Measurements from ENCODE around the gene POLG. TPM values are rescaled to one million over a fixed set of nuclear protein-coding genes. Genes with fewer than 3 reads are reported as not detected.

POLG gene
- total RNA-seq, 1 experiment from 2014 or later, result 60.3 TPM

GRCh38 chr15:89301304-89302089 is 33.1 kb downstream of the POLG start:
- no peak overlapping the region for H3K23ac ChIP-seq (ENCODE audit: insufficient read length, low read depth, low read length)
- no peaks in the 10 kb centered on the region for H3K27me3 Mint-ChIP-seq (ENCODE audit: low read depth)
- no peak overlapping the region for H3K56ac ChIP-seq (ENCODE audit: insufficient read length, low read depth, low read length)
- H3K4me2 ChIP-seq (ENCODE audit: insufficient read depth, insufficient read length, low read length), result no peak overlapping the region
- H3K4me1 ChIP-seq (ENCODE audit: insufficient read depth, low read length), result no peaks in the 10 kb centered on the region
- no peak for DNase-seq
- no peak overlapping the region for H4K8ac ChIP-seq (replicated peaks; ENCODE audit: insufficient read length, low read depth, low read length)
- H2BK120ac ChIP-seq (ENCODE audit: low read depth, low read length, poor library complexity, severe bottlenecking), result no peak overlapping the region
- H2BK15ac ChIP-seq (ENCODE audit: low read depth, low read length), result no peak overlapping the region
- no peaks in the 10 kb centered on the region for H3K23me2 ChIP-seq (ENCODE audit: insufficient read length, low read depth, low read length, poor library complexity, severe bottlenecking)
- TF ChIP-seq, protein P1, sequence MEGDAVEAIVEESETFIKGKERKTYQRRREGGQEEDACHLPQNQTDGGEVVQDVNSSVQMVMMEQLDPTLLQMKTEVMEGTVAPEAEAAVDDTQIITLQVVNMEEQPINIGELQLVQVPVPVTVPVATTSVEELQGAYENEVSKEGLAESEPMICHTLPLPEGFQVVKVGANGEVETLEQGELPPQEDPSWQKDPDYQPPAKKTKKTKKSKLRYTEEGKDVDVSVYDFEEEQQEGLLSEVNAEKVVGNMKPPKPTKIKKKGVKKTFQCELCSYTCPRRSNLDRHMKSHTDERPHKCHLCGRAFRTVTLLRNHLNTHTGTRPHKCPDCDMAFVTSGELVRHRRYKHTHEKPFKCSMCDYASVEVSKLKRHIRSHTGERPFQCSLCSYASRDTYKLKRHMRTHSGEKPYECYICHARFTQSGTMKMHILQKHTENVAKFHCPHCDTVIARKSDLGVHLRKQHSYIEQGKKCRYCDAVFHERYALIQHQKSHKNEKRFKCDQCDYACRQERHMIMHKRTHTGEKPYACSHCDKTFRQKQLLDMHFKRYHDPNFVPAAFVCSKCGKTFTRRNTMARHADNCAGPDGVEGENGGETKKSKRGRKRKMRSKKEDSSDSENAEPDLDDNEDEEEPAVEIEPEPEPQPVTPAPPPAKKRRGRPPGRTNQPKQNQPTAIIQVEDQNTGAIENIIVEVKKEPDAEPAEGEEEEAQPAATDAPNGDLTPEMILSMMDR (conservative IDR thresholded peaks at IDR 0.05), result no peak
- WGBS (ENCODE audit: extremely low coverage, insufficient read length, low lambda C conversion rate), result no CpG with 5 or more reads among the region's 5 CpGs
- H3T11ph ChIP-seq (ENCODE audit: low read length), result no peak overlapping the region
- H3K79me1 ChIP-seq (ENCODE audit: insufficient read depth, low read depth, low read length, poor library complexity, severe bottlenecking), result no peaks in the 10 kb centered on the region
- H4K5ac ChIP-seq (ENCODE audit: insufficient read length, low read depth, low read length), result no peak overlapping the region
- H3K36me3 Mint-ChIP-seq (ENCODE audit: insufficient read depth in 1 of 3, low read depth in 3 of 3), result peaks cover 43 to 83% (median 83%) of the 10 kb centered on the region in 3 experiments; a peak in 6 of 7 replicates
- H4K20me1 ChIP-seq (ENCODE audit: control insufficient read depth, insufficient read depth, insufficient read length), result no peaks in the 10 kb centered on the region
- no peak overlapping the region for H3K4ac ChIP-seq (ENCODE audit: low read depth, low read length)
- no peak overlapping the region for H3K4me3 Mint-ChIP-seq
- H3K9me3 ChIP-seq (ENCODE audit: control insufficient read depth, low read depth, low read length), result no peaks in the 10 kb centered on the region
- no peak overlapping the region for H2BK20ac ChIP-seq (ENCODE audit: low read depth, low read length, poor library complexity, severe bottlenecking)
- H2AFZ ChIP-seq (ENCODE audit: low read length), result no peak overlapping the region
- H3K4me1 Mint-ChIP-seq, result no peaks in the 10 kb centered on the region
- peaks cover 0 to 14% of the 10 kb centered on the region in 2 experiments; a peak in 4 of 5 replicates for H3K9me3 Mint-ChIP-seq
- H2AK5ac ChIP-seq (ENCODE audit: insufficient read length, low read length), result no peak overlapping the region
- no peak overlapping the region for H3K14ac ChIP-seq (ENCODE audit: insufficient read depth, low read length)
- no peak overlapping the region for H2BK5ac ChIP-seq (ENCODE audit: insufficient read length, low read length)
- H3K79me2 ChIP-seq (ENCODE audit: insufficient read depth, low read length), result no peaks in the 10 kb centered on the region
- H3K18ac ChIP-seq (ENCODE audit: insufficient read length, low read depth, low read length), result no peak overlapping the region
- no peaks in the 10 kb centered on the region for H3K27me3 ChIP-seq (ENCODE audit: insufficient read depth, low read length)
- no peak overlapping the region for H3K27ac Mint-ChIP-seq
- no peak overlapping the region for H3K27ac ChIP-seq (ENCODE audit: insufficient read length, low read depth, low read length)
- H2BK12ac ChIP-seq (ENCODE audit: insufficient read length, low read depth, low read length), result no peak overlapping the region
- H3K9ac ChIP-seq (ENCODE audit: extremely low read depth, insufficient read length, low read length), result no peak overlapping the region
- no peak overlapping the region for H4K91ac ChIP-seq (ENCODE audit: insufficient read length, low read depth, low read length)
